HCT116 (cell line): ENCODE measurements around the gene CCDC88C. TPM values are rescaled to one million over a fixed set of nuclear protein-coding genes. Genes with fewer than 3 reads are reported as not detected.

Source experiments
- ATAC-seq: fragments of 200-7000 bp; cut with Tn5 transposase; 2 replicates; pipeline ENCODE4 v1.9.1; 2020; ENCODE audit warnings: mild to moderate bottlenecking, moderate library complexity
- BruUV-seq: library from RNA; stranded (reverse); fragments of 400-500 nt; replicated peaks from 2 replicates; lab custom pipeline; 2021; lab: Mats Ljungman, UMichigan
- CTCF ChIA-PET: fragments of 300-600 bp; sonication (Branson Sonifier 250); formaldehyde crosslinking; loops from one replicate; lab custom pipeline; 2021; ENCODE audit warnings: antibody characterized with exemption; lab: Charles Lee
- POLR2A ChIA-PET: fragments of 300-600, 350-600 bp; sonication (Branson Sonifier 250); formaldehyde crosslinking; loops from one replicate; lab custom pipeline; 2021; ENCODE audit warnings: antibody characterized with exemption; lab: Charles Lee
- RAD21 ChIA-PET, 2 experiments: fragments of 300-600 bp; sonication (Branson Sonifier 250); formaldehyde crosslinking; loops; one replicate each; lab custom pipeline; 2023; ENCODE audit warnings: low total read pairs in 2 of 2; ENCODE audit not compliant: uncharacterized antibody in 2 of 2, unreplicated experiment in 2 of 2, low non-redundant PET in 1 of 2; lab: Charles Lee
- DNase-seq: peaks from one replicate; pipeline ENCODE4 v3.0.0-alpha.2; 2010; ENCODE audit warnings: low read depth, low spot score
- H2AFZ ChIP-seq: fragments of 200-600 bp; shearing (Covaris generic), sonication (generic); 2 replicates; pipeline ENCODE4 v1.6.1; 2017; ENCODE audit warnings: low read depth, mixed run types, mixed read lengths, antibody characterized with exemption, low read length; ENCODE audit not compliant: poor library complexity, severe bottlenecking
- H3K27ac ChIP-seq: 2 replicates; pipeline ENCODE4 v1.5.1; 2012; ENCODE audit warnings: low read depth, low read length
- H3K27me3 ChIP-seq: fragments of 200-600 bp; sonication (generic); 2 replicates; pipeline ENCODE4 v1.6.1; 2016; ENCODE audit warnings: mixed run types, low read length, mixed read lengths; ENCODE audit not compliant: insufficient read depth
- H3K36me3 ChIP-seq, 2 experiments: fragments of 200-500 bp in 1 of 2; fragments of 200-600 bp in 1 of 2; sonication (Bioruptor generic) in 1 of 2; sonication (generic) in 1 of 2; 2 replicates each; pipeline versions ENCODE4 v1.5.1 to v1.6.1; 2014 to 2016; ENCODE audit warnings: low read length in 2 of 2, inconsistent platforms in 1 of 2, mixed read lengths in 1 of 2, mixed run types in 1 of 2; ENCODE audit not compliant: insufficient read depth in 2 of 2, control insufficient read depth in 1 of 2
- H3K4me1 ChIP-seq, 2 experiments: fragments of 200-600 bp in 1 of 2; sonication (generic) in 1 of 2; 2 replicates each; pipeline versions ENCODE4 v1.5.1 to v1.6.1; 2012 to 2017; ENCODE audit warnings: low read length in 2 of 2, inconsistent platforms in 1 of 2, mild to moderate bottlenecking in 1 of 2, mixed read lengths in 1 of 2, mixed run types in 1 of 2, moderate library complexity in 1 of 2; ENCODE audit not compliant: insufficient read depth in 2 of 2, control insufficient read depth in 1 of 2
- H3K4me2 ChIP-seq: fragments of 200-600 bp; sonication (generic); 2 replicates; pipeline ENCODE4 v1.6.1; 2017; ENCODE audit warnings: mixed run types, low read length, mixed read lengths
- H3K4me3 ChIP-seq, 2 experiments: fragments of 200-600 bp in 1 of 2; sonication (generic) in 1 of 2; replicated peaks in 1 of 2; 2 replicates each; pipeline ENCODE4 v1.5.1; 2011 to 2016; ENCODE audit warnings: low read length in 2 of 2, control low read depth in 1 of 2, low read depth in 1 of 2, mild to moderate bottlenecking in 1 of 2, mixed read lengths in 1 of 2, mixed run types in 1 of 2
- H3K79me2 ChIP-seq: fragments of 200-600 bp; sonication (generic); 2 replicates; pipeline ENCODE4 v1.6.1; 2017; ENCODE audit warnings: mild to moderate bottlenecking, mixed run types, low read length, moderate library complexity, mixed read lengths; ENCODE audit not compliant: insufficient read depth
- H3K9ac ChIP-seq: fragments of 200-600 bp; sonication (generic); 2 replicates; pipeline ENCODE4 v1.6.1; 2016; ENCODE audit warnings: low read length, mixed read lengths
- H3K9me2 ChIP-seq: fragments of 200-600 bp; sonication (generic), shearing (Covaris generic); 2 replicates; pipeline ENCODE4 v1.6.1; 2017; ENCODE audit warnings: mixed run types, mild to moderate bottlenecking, moderate library complexity; ENCODE audit not compliant: insufficient read depth
- H3K9me3 ChIP-seq, 2 experiments: fragments of 200-500 bp in 1 of 2; fragments of 200-600 bp in 1 of 2; sonication (Bioruptor generic) in 1 of 2; sonication (generic) in 1 of 2; 2 replicates each; pipeline ENCODE4 v1.6.1; 2014 to 2017; ENCODE audit warnings: low read length in 2 of 2, mixed read lengths in 2 of 2, inconsistent platforms in 1 of 2, low read depth in 1 of 2, mild to moderate bottlenecking in 1 of 2, mixed run types in 1 of 2, moderate library complexity in 1 of 2; ENCODE audit not compliant: control insufficient read depth in 1 of 2, insufficient read depth in 1 of 2
- H4K20me1 ChIP-seq: fragments of 200-600 bp; sonication (generic), shearing (Covaris generic); 2 replicates; pipeline ENCODE4 v1.6.1; 2017; ENCODE audit warnings: mixed run types, mild to moderate bottlenecking, moderate library complexity; ENCODE audit not compliant: insufficient read depth
- CBX3 ChIP-seq: IDR thresholded peaks from 2 replicates; pipeline ENCODE4 v1.6.1; 2012; ENCODE audit warnings: low read depth
- EGR1 ChIP-seq: IDR thresholded peaks from 2 replicates; pipeline ENCODE4 v1.6.1; 2012; ENCODE audit warnings: low read depth
- JUND ChIP-seq: IDR thresholded peaks from 2 replicates; pipeline ENCODE4 v1.6.1; 2012
- POLR2A ChIP-seq: IDR thresholded peaks from 2 replicates; pipeline ENCODE4 v1.7.0; 2011; ENCODE audit warnings: borderline replicate concordance; ENCODE audit not compliant: insufficient read depth, insufficient read length; ENCODE audit errors: extremely low read depth
- POLR2AphosphoS5 ChIP-seq: IDR thresholded peaks from 2 replicates; pipeline ENCODE4 v1.6.1; 2011; ENCODE audit warnings: mild to moderate bottlenecking, low read depth, low read length, moderate library complexity
- RAD21 ChIP-seq: IDR thresholded peaks from 2 replicates; pipeline ENCODE4 v1.6.1; 2012; ENCODE audit warnings: low read depth, mild to moderate bottlenecking
- SRF ChIP-seq: IDR thresholded peaks from 2 replicates; pipeline ENCODE4 v1.6.1; 2012; ENCODE audit warnings: low read depth
- YY1 ChIP-seq: IDR thresholded peaks from 2 replicates; pipeline ENCODE4 v1.6.1; 2011; ENCODE audit warnings: low read length, low read depth, moderate library complexity, mild to moderate bottlenecking; ENCODE audit not compliant: insufficient replicate concordance; ENCODE audit errors: extremely low read depth
- ZFX ChIP-seq: fragments of 450-650 bp; IDR thresholded peaks from 2 replicates; pipeline ENCODE4 v1.6.1; 2017
- ZNF274 ChIP-seq: fragments of 200-500 bp; sonication (Bioruptor generic); IDR thresholded peaks from 2 replicates; pipeline ENCODE4 v1.6.1; 2014; ENCODE audit warnings: mild to moderate bottlenecking, low read depth, low read length, inconsistent platforms
- intact Hi-C: fragments of 100-400 bp; cut with micrococcal nuclease; formaldehyde crosslinking; loops from 2 replicates; pipeline ENCODE4 v1.10.0; 2022
- total RNA-seq: library from RNA; stranded (reverse); gene quantifications from one replicate; pipeline ENCODE4 v1.2.1, GENCODE V29; 2021; ENCODE audit not compliant: unreplicated experiment
- TF ChIP-seq, protein P1 (sequence below): IDR thresholded peaks from 2 replicates; pipeline ENCODE4 v1.6.1; 2011; ENCODE audit warnings: mild to moderate bottlenecking, low read length, moderate library complexity; ENCODE audit not compliant: insufficient replicate concordance; ENCODE audit errors: extremely low read depth
- TF ChIP-seq, protein P2 (sequence below): IDR thresholded peaks from 2 replicates; pipeline ENCODE4 v1.6.1; 2012
- TF ChIP-seq, protein P3 (sequence below): IDR thresholded peaks from 2 replicates; pipeline ENCODE4 v1.6.1; 2012; ENCODE audit warnings: low read depth
- TF ChIP-seq, protein P4 (sequence below), 3 experiments: fragments of 200-600 bp in 1 of 3; sonication (generic) in 1 of 3; IDR thresholded peaks in 2 of 3; conservative IDR thresholded peaks in 1 of 3; 2 replicates each; pipeline ENCODE4 v1.5.1; 2012 to 2017; ENCODE audit warnings: low read depth in 2 of 3, low read length in 2 of 3, antibody characterized with exemption in 1 of 3, borderline replicate concordance in 1 of 3, control low read depth in 1 of 3, mild to moderate bottlenecking in 1 of 3, mixed read lengths in 1 of 3, mixed run types in 1 of 3, moderate library complexity in 1 of 3; ENCODE audit not compliant: insufficient read depth in 1 of 3

The CCDC88C gene
- total RNA-seq, 1 experiment from 2014 or later: 20.8 TPM

DNA sequence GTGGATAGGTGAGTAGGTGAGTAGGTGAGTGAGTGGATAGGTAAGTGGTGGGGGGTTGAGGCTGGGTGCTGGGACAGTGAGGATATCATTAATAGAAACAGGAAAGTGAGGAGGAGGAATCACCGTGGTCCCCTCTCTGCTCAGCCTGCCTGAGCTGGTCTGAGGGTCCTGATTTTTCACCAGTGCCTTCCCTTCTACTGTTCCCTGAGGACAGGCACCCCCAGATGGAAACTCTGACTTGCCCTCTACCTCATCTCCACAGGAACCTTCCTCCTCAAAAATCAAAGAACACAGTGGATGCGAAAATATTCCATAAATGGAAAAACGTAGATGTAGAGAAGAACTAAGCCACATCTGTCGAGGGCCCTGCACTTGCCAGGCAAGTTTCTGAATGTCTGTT, 175.0 kb downstream of the CCDC88C start:
- TF ChIP-seq SRF: no peak
- TF ChIP-seq EGR1: no peak
- no peak for TF ChIP-seq ZFX
- TF ChIP-seq, protein P1, sequence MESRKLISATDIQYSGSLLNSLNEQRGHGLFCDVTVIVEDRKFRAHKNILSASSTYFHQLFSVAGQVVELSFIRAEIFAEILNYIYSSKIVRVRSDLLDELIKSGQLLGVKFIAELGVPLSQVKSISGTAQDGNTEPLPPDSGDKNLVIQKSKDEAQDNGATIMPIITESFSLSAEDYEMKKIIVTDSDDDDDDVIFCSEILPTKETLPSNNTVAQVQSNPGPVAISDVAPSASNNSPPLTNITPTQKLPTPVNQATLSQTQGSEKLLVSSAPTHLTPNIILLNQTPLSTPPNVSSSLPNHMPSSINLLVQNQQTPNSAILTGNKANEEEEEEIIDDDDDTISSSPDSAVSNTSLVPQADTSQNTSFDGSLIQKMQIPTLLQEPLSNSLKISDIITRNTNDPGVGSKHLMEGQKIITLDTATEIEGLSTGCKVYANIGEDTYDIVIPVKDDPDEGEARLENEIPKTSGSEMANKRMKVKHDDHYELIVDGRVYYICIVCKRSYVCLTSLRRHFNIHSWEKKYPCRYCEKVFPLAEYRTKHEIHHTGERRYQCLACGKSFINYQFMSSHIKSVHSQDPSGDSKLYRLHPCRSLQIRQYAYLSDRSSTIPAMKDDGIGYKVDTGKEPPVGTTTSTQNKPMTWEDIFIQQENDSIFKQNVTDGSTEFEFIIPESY: no peak
- TF ChIP-seq, protein P2, sequence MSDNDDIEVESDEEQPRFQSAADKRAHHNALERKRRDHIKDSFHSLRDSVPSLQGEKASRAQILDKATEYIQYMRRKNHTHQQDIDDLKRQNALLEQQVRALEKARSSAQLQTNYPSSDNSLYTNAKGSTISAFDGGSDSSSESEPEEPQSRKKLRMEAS: no peak
- no peak for TF ChIP-seq RAD21
- TF ChIP-seq JUND: no peak
- TF ChIP-seq YY1: no peak
- Histone ChIP-seq H3K9ac (no peak overlapping the region), H3K27ac (no peak overlapping the region), H3K9me2 (no peaks in the 10 kb centered on the region), H3K27me3 (no peaks in the 10 kb centered on the region), H3K4me2 (no peak overlapping the region), H3K79me2 (no peaks in the 10 kb centered on the region), H3K36me3 (no peaks in the 10 kb centered on the region), H3K4me3 (no peak overlapping the region), H2AFZ (no peak overlapping the region), H4K20me1 (no peaks in the 10 kb centered on the region), H3K9me3 (no peaks in the 10 kb centered on the region), H3K4me1 (peaks cover 0 to 3% of the 10 kb centered on the region in 2 experiments; a peak in 1 of 4 replicates)
- POLR2A ChIA-PET: no interaction called here
- no TSS peak for BruUV-seq
- no peak for DNase-seq
- no peak for ATAC-seq
- CTCF ChIA-PET: no interaction called here
- RAD21 ChIA-PET: no interaction called here
- intact Hi-C loops: no loop called here

DNA sequence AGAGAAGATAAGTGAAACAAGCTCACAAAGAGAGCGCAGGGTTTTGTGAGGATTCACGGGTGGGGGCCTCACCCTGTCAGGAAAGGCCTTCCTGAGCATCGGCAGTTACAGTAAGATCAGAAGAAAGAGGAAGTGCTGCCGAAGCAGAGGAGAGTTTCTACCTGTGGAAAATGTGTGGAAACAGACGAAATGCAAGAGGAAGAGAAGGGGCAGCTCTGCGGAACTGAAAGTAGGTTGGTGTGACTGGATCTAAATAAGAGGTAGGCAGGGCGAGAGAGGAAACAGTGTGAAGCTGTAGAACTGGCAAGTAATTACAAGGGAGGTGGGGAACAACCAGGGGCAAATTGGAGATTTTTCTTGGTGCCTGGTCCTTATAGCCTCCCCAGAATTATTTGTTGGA, 175.8 kb downstream of the CCDC88C start:
- H4K20me1 ChIP-seq: no peaks in the 10 kb centered on the region
- H3K36me3 ChIP-seq: no peaks in the 10 kb centered on the region
- ChIA-PET RAD21 (no interaction called here), POLR2A (no interaction called here), CTCF (no interaction called here)
- no peaks in the 10 kb centered on the region for H3K9me2 ChIP-seq
- H3K4me1 ChIP-seq: no peaks in the 10 kb centered on the region
- intact Hi-C loops: no loop called here
- H3K27ac ChIP-seq: no peak overlapping the region
- H3K9me3 ChIP-seq: no peaks in the 10 kb centered on the region
- no peak overlapping the region for H3K4me3 ChIP-seq
- no peak overlapping the region for H3K9ac ChIP-seq
- ATAC-seq: no peak
- no peaks in the 10 kb centered on the region for H3K79me2 ChIP-seq
- H3K27me3 ChIP-seq: no peaks in the 10 kb centered on the region
- no peak for DNase-seq
- H2AFZ ChIP-seq: no peak overlapping the region
- H3K4me2 ChIP-seq: no peak overlapping the region
- BruUV-seq: no TSS peak
- TF ChIP-seq SRF: no peak
- TF ChIP-seq ZNF274: no peak
- no peak for TF ChIP-seq POLR2A
- TF ChIP-seq EGR1: no peak
- no peak for TF ChIP-seq ZFX
- TF ChIP-seq, protein P3, sequence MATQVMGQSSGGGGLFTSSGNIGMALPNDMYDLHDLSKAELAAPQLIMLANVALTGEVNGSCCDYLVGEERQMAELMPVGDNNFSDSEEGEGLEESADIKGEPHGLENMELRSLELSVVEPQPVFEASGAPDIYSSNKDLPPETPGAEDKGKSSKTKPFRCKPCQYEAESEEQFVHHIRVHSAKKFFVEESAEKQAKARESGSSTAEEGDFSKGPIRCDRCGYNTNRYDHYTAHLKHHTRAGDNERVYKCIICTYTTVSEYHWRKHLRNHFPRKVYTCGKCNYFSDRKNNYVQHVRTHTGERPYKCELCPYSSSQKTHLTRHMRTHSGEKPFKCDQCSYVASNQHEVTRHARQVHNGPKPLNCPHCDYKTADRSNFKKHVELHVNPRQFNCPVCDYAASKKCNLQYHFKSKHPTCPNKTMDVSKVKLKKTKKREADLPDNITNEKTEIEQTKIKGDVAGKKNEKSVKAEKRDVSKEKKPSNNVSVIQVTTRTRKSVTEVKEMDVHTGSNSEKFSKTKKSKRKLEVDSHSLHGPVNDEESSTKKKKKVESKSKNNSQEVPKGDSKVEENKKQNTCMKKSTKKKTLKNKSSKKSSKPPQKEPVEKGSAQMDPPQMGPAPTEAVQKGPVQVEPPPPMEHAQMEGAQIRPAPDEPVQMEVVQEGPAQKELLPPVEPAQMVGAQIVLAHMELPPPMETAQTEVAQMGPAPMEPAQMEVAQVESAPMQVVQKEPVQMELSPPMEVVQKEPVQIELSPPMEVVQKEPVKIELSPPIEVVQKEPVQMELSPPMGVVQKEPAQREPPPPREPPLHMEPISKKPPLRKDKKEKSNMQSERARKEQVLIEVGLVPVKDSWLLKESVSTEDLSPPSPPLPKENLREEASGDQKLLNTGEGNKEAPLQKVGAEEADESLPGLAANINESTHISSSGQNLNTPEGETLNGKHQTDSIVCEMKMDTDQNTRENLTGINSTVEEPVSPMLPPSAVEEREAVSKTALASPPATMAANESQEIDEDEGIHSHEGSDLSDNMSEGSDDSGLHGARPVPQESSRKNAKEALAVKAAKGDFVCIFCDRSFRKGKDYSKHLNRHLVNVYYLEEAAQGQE: no peak
- TF ChIP-seq CBX3: no peak
- TF ChIP-seq POLR2AphosphoS5: no peak
- TF ChIP-seq, protein P4, sequence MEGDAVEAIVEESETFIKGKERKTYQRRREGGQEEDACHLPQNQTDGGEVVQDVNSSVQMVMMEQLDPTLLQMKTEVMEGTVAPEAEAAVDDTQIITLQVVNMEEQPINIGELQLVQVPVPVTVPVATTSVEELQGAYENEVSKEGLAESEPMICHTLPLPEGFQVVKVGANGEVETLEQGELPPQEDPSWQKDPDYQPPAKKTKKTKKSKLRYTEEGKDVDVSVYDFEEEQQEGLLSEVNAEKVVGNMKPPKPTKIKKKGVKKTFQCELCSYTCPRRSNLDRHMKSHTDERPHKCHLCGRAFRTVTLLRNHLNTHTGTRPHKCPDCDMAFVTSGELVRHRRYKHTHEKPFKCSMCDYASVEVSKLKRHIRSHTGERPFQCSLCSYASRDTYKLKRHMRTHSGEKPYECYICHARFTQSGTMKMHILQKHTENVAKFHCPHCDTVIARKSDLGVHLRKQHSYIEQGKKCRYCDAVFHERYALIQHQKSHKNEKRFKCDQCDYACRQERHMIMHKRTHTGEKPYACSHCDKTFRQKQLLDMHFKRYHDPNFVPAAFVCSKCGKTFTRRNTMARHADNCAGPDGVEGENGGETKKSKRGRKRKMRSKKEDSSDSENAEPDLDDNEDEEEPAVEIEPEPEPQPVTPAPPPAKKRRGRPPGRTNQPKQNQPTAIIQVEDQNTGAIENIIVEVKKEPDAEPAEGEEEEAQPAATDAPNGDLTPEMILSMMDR (IDR thresholded peaks at IDR 0.05 in 2 of 3, conservative IDR thresholded peaks at IDR 0.05 in 1 of 3; ENCODE audit: borderline replicate concordance in 1 of 3, insufficient read depth in 1 of 3, low read depth in 2 of 3, low read length in 2 of 3): no peak
